GM20000 (cell line): ENCODE measurements around the gene LRRC10B.

Experiments used
- DNase-seq: peaks from one replicate; pipeline ENCODE4 v3.0.0; 2012; ENCODE audit warnings: low spot score
- CTCF ChIP-seq: IDR thresholded peaks from 2 replicates; pipeline ENCODE4 v1.5.1; 2012; ENCODE audit warnings: mild to moderate bottlenecking, control low read depth; ENCODE audit errors: extremely low read depth, missing control alignments

LRRC10B gene

GRCh38 chr11:61526956-61527731 lies 18.6 kb downstream of the LRRC10B start:
- no peak for DNase-seq
- no peak for TF ChIP-seq CTCF

- no peak for DNase-seq
- TF ChIP-seq CTCF = no peak
Observed at GRCh38 chr11:61528114-61528513, 19.6 kb downstream of the LRRC10B start.

- DNase-seq = no peak
- TF ChIP-seq CTCF = no peak
Observed at GRCh38 chr11:61529537-61530225, 21.1 kb downstream of the LRRC10B start.

- no peak for DNase-seq
- no peak for TF ChIP-seq CTCF
Observed at GRCh38 chr11:61531044-61531443, 22.5 kb downstream of the LRRC10B start.

- peak; percentile 84 for DNase-seq
- peak; percentile 88 for TF ChIP-seq CTCF
Observed at GRCh38 chr11:61532134-61533038, 23.8 kb downstream of the LRRC10B start.

GRCh38 chr11:61533039-61533375 lies 24.5 kb downstream of the LRRC10B start:
- DNase-seq = no peak

More at GRCh38 chr11:61533039-61533375, 24.5 kb downstream of the LRRC10B start:
- TF ChIP-seq CTCF = no peak
